SK-N-SH (cell line): ENCODE data around the gene SPDYE1. TPM values are rescaled to one million over a fixed set of nuclear protein-coding genes. Genes with fewer than 3 reads are reported as not detected.

Experiments used
- CTCF ChIA-PET: fragments of 300-600, 350-600 bp; formaldehyde crosslinking; extraction: SDS; loops from one replicate; lab custom pipeline; 2021; lab: Yijun Ruan, JAX
- POLR2A ChIA-PET: fragments of 350-600 bp; sonication (Branson Sonifier 250); formaldehyde crosslinking; extraction: SDS; loops from one replicate; lab custom pipeline; 2020; ENCODE audit warnings: antibody characterized with exemption, inconsistent platforms; lab: Yijun Ruan, JAX
- DNase-seq: peaks from one replicate; pipeline ENCODE4 v3.0.0; 2012
- H2AFZ ChIP-seq: fragments of 200-600 bp; sonication (generic); 2 replicates; pipeline ENCODE4 v1.8.1; 2016; ENCODE audit warnings: antibody characterized with exemption, mild to moderate bottlenecking, low read depth
- H3F3A ChIP-seq: fragments of 200-600 bp; sonication (generic); replicated peaks from 2 replicates; pipeline ENCODE3; 2016; ENCODE audit warnings: antibody characterized with exemption, mild to moderate bottlenecking; ENCODE audit not compliant: insufficient read depth
- H3K27ac ChIP-seq, 2 experiments: fragments of 200-500 bp in 1 of 2; fragments of 200-600 bp in 1 of 2; sonication (Bioruptor generic) in 1 of 2; sonication (generic), shearing (Covaris generic) in 1 of 2; 2 replicates each; pipeline versions ENCODE4 v1.5.1 to v1.6.1; 2014 to 2016; ENCODE audit warnings: low read depth in 2 of 2, inconsistent platforms in 1 of 2, low read length in 1 of 2, mild to moderate bottlenecking in 1 of 2, mixed read lengths in 1 of 2
- H3K27me3 ChIP-seq: fragments of 200-600 bp; sonication (generic), shearing (Covaris generic); 2 replicates; pipeline ENCODE4 v1.6.1; 2016; ENCODE audit warnings: mixed run types; ENCODE audit not compliant: insufficient read depth
- H3K36me3 ChIP-seq, 2 experiments: fragments of 200-500 bp in 1 of 2; fragments of 200-600 bp in 1 of 2; sonication (Bioruptor generic) in 1 of 2; sonication (generic) in 1 of 2; replicated peaks in 1 of 2; 2 replicates each; pipeline versions ENCODE3 to v1.5.1; 2014 to 2016; ENCODE audit warnings: low read length in 1 of 2, mild to moderate bottlenecking in 1 of 2; ENCODE audit not compliant: insufficient read depth in 2 of 2, control insufficient read depth in 1 of 2
- H3K4me1 ChIP-seq, 2 experiments: fragments of 200-500 bp in 1 of 2; fragments of 200-600 bp in 1 of 2; sonication (Bioruptor generic) in 1 of 2; sonication (generic), shearing (Covaris generic) in 1 of 2; 2 replicates each; pipeline versions ENCODE4 v1.5.1 to v1.6.1; 2014 to 2016; ENCODE audit warnings: low read depth in 1 of 2, low read length in 1 of 2, mixed run types in 1 of 2; ENCODE audit not compliant: insufficient read depth in 2 of 2, control insufficient read depth in 1 of 2
- H3K4me2 ChIP-seq: fragments of 200-600 bp; sonication (generic), shearing (Covaris generic); 2 replicates; pipeline ENCODE4 v1.6.1; 2017; ENCODE audit warnings: mixed run types
- H3K4me3 ChIP-seq, 2 experiments: fragments of 200-500 bp in 1 of 2; fragments of 200-600 bp in 1 of 2; sonication (Bioruptor generic) in 1 of 2; sonication (generic), shearing (Covaris generic) in 1 of 2; 2 replicates each; pipeline versions ENCODE4 v1.5.1 to v1.8.1; 2014 to 2016; ENCODE audit warnings: low read depth in 2 of 2, inconsistent platforms in 1 of 2, low read length in 1 of 2, mild to moderate bottlenecking in 1 of 2, mixed read lengths in 1 of 2, moderate library complexity in 1 of 2
- H3K79me2 ChIP-seq: fragments of 200-600 bp; sonication (generic); 2 replicates; pipeline ENCODE4 v1.8.1; 2017; ENCODE audit warnings: mild to moderate bottlenecking; ENCODE audit not compliant: insufficient read depth
- H3K9ac ChIP-seq: fragments of 200-600 bp; sonication (generic); 2 replicates; pipeline ENCODE4 v1.6.1; 2017; ENCODE audit warnings: mixed run types
- H3K9me2 ChIP-seq: fragments of 200-600 bp; sonication (generic); 2 replicates; pipeline ENCODE4 v1.6.1; 2017; ENCODE audit warnings: mixed run types
- H3K9me3 ChIP-seq: fragments of 200-600 bp; sonication (generic); 2 replicates; pipeline ENCODE4 v1.6.1; 2017; ENCODE audit warnings: mixed run types, mild to moderate bottlenecking, moderate library complexity
- H4K20me1 ChIP-seq: fragments of 200-600 bp; sonication (generic); 2 replicates; pipeline ENCODE4 v1.6.1; 2017; ENCODE audit warnings: mild to moderate bottlenecking, mixed run types; ENCODE audit not compliant: insufficient read depth
- CHD2 ChIP-seq: fragments of 150-350 bp; IDR thresholded peaks from 2 replicates; pipeline ENCODE4 v1.6.1; 2018; ENCODE audit warnings: low read length; ENCODE audit not compliant: partially characterized antibody
- EZH2phosphoT487 ChIP-seq: fragments of 200-600 bp; sonication (generic); IDR thresholded peaks from 2 replicates; pipeline ENCODE4 v1.6.1; 2017; ENCODE audit warnings: low read depth, mixed run types, mild to moderate bottlenecking, antibody characterized with exemption, moderate library complexity, borderline replicate concordance
- FOXM1 ChIP-seq: IDR thresholded peaks from 2 replicates; pipeline ENCODE4 v1.4.0; 2012; ENCODE audit warnings: low read depth, mild to moderate bottlenecking
- JUND ChIP-seq: IDR thresholded peaks from 2 replicates; pipeline ENCODE4 v1.4.0; 2012
- MEF2A ChIP-seq: IDR thresholded peaks from 2 replicates; pipeline ENCODE4 v1.4.0; 2012; ENCODE audit warnings: low read depth, borderline replicate concordance
- MXI1 ChIP-seq: IDR thresholded peaks from 2 replicates; pipeline ENCODE4 v1.6.1; 2012; ENCODE audit warnings: mild to moderate bottlenecking, low read depth, low read length, improper control_type of control experiment
- NFIC ChIP-seq: IDR thresholded peaks from 2 replicates; pipeline ENCODE4 v1.4.0; 2012; ENCODE audit warnings: borderline replicate concordance
- NRF1 ChIP-seq: IDR thresholded peaks from 2 replicates; pipeline ENCODE4 v1.6.1; 2012; ENCODE audit warnings: low read depth, mild to moderate bottlenecking, low read length
- POLR2AphosphoS5 ChIP-seq: IDR thresholded peaks from 2 replicates; pipeline ENCODE4 v1.6.1; 2012; ENCODE audit warnings: low read depth, low read length
- RAD21 ChIP-seq: IDR thresholded peaks from 2 replicates; pipeline ENCODE4 v1.6.1; 2012; ENCODE audit warnings: mild to moderate bottlenecking, low read length
- SIN3A ChIP-seq: IDR thresholded peaks from 2 replicates; pipeline ENCODE4 v1.6.1; 2012; ENCODE audit warnings: low read depth, mild to moderate bottlenecking, low read length, moderate library complexity, borderline replicate concordance
- SMC3 ChIP-seq: IDR thresholded peaks from 2 replicates; pipeline ENCODE4 v1.6.1; 2012; ENCODE audit warnings: low read depth, low read length, improper control_type of control experiment
- TAF1 ChIP-seq: IDR thresholded peaks from 2 replicates; pipeline ENCODE4 v1.6.1; 2012; ENCODE audit warnings: low read depth, mild to moderate bottlenecking, low read length, moderate library complexity, borderline replicate concordance
- USF1 ChIP-seq: IDR thresholded peaks from 2 replicates; pipeline ENCODE4 v1.4.0; 2012; ENCODE audit warnings: low read depth, borderline replicate concordance
- YY1 ChIP-seq: IDR thresholded peaks from 2 replicates; pipeline ENCODE4 v1.4.0; 2012; ENCODE audit warnings: low read depth, mild to moderate bottlenecking
- WGBS: methylation state at CpG from one replicate; pipeline ENCODE4 v1.1.6; 2017; ENCODE audit warnings: low lambda C conversion rate; 5-methylcytosine and 5-hydroxymethylcytosine counted together
- polyA plus RNA-seq, 3 experiments: library from polyadenylated mRNA; depleted of rRNA; stranded (reverse); fragments of >200 nt; gene quantifications; 2 replicates each; pipeline ENCODE4 v1.2.3, GENCODE V29; 2012

SPDYE1 gene
- polyA plus RNA-seq, 1 of the 3 experiments (the other 2 are of a cell fraction), result not detected

- peaks cover 13% of the 10 kb centered on the region for H3F3A ChIP-seq
- H3K9ac ChIP-seq, result no peak overlapping the region
- DNase-seq, result no peak
- no peak overlapping the region for H3K4me2 ChIP-seq
- CTCF ChIA-PET, result interaction anchor here (1.0 to 1.1 kb wide), 2 partner anchors 10 to 14 kb away, joined by 3 read pairs; partner anchors contain the start of gene DBNL
- peaks cover 54 to 71% of the 10 kb centered on the region in 2 experiments for H3K36me3 ChIP-seq
- no peaks in the 10 kb centered on the region for H3K9me2 ChIP-seq
- peaks cover 31% of the 10 kb centered on the region; the same call in 1 of the 2 replicates for H4K20me1 ChIP-seq
- POLR2A ChIA-PET, result interaction anchor here (0.7 to 1.5 kb wide), 3 partner anchors 8 to 14 kb away, joined by 3 to 4 read pairs (median 3); partner anchors contain the start of genes DBNL and PGAM2
- no peak overlapping the region for H3K4me3 ChIP-seq
- no peaks in the 10 kb centered on the region for H3K9me3 ChIP-seq
- TF ChIP-seq RAD21 (no peak), YY1 (no peak)
- 96% methylated on average over 29 of the region's 30 CpGs for WGBS
- H3K27me3 ChIP-seq, result no peaks in the 10 kb centered on the region
- H3K27ac ChIP-seq, result no peak overlapping the region
- no peaks in the 10 kb centered on the region; a peak in 1 of 4 replicates for H3K4me1 ChIP-seq
- H3K79me2 ChIP-seq, result peaks cover 31% of the 10 kb centered on the region
- no peak overlapping the region for H2AFZ ChIP-seq
Measured at GRCh38 chr7:44057849-44058758, 60.4 kb downstream of the SPDYE1 start.

- Histone ChIP-seq H3K36me3 (peaks cover 50 to 67% of the 10 kb centered on the region in 2 experiments), H3K4me2 (no peak overlapping the region), H3K4me3 (no peak overlapping the region), H3F3A (peaks cover 15% of the 10 kb centered on the region), H3K27me3 (no peaks in the 10 kb centered on the region), H4K20me1 (peaks cover 30% of the 10 kb centered on the region; the same call in 1 of the 2 replicates), H3K27ac (no peak overlapping the region), H3K4me1 (no peaks in the 10 kb centered on the region; a peak in 1 of 4 replicates), H3K9me3 (no peaks in the 10 kb centered on the region), H3K9me2 (no peaks in the 10 kb centered on the region), H3K9ac (no peak overlapping the region), H2AFZ (no peak overlapping the region), H3K79me2 (peaks cover 24% of the 10 kb centered on the region)
- WGBS, result 88% methylated on average over 5 of the region's 7 CpGs
- DNase-seq, result no peak
- ChIA-PET POLR2A (interaction anchor here (0.7 kb wide), 1 partner anchor 14 kb away, joined by 3 read pairs; the partner anchor contains the start of gene DBNL), CTCF (interaction anchor here (1.1 kb wide), 1 partner anchor 11 kb away, joined by 3 read pairs; no protein-coding TSS in a partner anchor)
- TF ChIP-seq FOXM1 (no peak), NRF1 (no peak), POLR2AphosphoS5 (no peak), RAD21 (no peak), USF1 (no peak), EZH2phosphoT487 (no peak), JUND (no peak), MXI1 (no peak), TAF1 (no peak), SIN3A (no peak), SMC3 (no peak), CHD2 (no peak), NFIC (no peak), MEF2A (no peak)
Measured at GRCh38 chr7:44058759-44059218, 61.1 kb downstream of the SPDYE1 start.
